ENCODE measurements around the gene CDK5RAP2.
A peak's percentile ranks its signal among the peaks of the same experiment; 100 is the strongest.
"Not testable (repeated sequence)": the region's sequence is repeated elsewhere in the genome, so short reads cannot be mapped to it uniquely, and the experiment has no call there.

The CDK5RAP2 gene

DNA sequence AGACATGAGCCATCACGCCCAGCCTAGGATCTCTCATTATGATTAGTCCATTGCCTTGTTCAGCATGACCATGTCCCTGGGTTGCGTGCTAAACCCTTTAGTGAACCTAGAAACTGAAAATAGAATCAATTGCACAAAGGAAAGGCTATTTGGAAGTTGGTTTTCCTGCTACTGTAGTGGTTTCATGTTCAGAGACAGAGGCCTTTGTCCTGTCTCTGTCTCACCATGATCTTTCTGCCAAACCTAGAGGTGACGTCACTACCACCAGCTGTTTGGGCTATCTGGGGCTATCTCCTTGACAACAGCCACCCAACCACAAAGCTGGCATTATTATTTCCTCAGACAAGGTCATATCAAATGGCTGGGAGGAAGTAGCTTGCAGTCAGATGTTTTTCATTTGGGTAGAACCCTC is 4.0 kb upstream of the CDK5RAP2 start:
- peak; percentile 75 for DNase-seq

DNA sequence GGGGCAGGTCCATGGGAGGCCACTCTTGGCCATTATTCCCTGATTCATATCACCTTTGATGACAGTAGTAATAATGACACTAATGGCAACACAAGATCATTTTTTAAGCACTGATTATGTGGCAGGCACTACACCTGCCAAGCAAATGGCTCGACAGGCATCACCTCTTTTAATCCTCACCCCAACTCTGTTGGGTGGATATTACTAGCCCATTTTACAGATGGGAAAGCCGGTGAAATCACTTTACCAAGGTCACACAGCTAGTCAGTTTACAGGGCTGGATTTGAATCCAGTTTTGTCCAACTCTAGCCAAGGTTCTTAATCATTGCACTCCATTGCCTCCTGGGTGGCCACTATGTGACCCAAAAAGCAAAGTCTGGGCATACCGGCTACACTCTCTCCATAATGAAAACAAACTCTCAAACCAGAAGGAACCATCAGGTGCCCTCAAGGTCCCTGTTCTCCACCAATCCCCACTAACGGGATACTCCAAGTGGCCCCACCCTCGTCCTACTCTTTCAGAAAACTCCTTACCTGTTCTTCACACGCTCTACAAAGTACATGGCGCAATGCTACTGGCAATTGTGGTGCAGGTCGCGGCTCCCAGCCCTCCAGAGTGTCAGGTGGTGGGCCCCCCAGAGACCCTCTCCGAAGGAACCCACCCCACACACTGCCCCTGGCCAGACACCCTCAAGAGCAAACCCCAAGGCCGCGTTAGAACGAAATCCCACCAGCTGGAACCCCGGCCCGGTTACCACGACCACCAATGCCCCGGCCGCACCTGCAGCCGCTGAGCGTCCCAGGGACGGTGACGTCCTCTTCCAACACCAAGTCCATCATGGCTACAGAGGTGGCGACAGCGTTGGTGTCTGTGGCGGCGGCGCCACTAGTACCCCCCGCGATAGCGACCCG is 572 bp downstream of the CDK5RAP2 start:
- DNase-seq: no peak

DNA sequence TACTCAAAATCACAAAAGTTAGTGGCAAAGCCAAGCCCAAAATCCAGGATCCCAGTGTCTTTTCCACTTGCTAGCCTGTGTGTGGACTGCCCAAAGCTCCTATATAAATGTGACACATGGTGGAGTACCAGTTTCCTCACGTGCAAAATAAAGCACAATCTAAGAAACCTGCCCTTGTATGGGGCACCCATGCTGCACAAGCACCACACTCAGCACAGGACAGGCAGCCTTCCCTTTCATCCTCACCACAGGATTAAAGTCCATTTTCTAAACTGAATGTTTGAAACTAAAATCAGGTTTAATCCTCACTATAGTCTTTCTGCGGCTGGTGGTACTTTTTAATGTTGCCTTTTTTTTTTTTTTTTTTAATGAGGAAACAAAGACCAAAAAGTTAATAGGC is 5.5 kb downstream of the CDK5RAP2 start:
- no peak for DNase-seq

DNA sequence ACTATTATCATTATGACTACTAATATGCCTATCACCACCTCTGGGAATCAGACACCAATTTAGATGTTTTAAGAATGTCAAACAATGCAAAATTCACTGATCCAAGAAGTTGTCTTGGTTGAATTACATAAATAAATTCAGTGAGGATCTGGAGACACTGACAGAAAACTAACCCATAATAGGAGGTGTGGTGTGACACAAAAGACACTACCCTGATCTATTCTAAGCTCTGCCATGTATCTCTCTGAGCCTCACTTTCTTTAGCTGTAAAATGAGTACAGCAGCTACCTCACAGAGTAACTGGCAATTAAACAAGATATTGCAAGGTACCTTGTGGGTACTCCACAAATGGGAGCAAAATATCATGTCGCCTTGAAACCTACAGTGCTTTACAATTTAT is 7.5 kb downstream of the CDK5RAP2 start:
- DNase-seq: no peak

DNA sequence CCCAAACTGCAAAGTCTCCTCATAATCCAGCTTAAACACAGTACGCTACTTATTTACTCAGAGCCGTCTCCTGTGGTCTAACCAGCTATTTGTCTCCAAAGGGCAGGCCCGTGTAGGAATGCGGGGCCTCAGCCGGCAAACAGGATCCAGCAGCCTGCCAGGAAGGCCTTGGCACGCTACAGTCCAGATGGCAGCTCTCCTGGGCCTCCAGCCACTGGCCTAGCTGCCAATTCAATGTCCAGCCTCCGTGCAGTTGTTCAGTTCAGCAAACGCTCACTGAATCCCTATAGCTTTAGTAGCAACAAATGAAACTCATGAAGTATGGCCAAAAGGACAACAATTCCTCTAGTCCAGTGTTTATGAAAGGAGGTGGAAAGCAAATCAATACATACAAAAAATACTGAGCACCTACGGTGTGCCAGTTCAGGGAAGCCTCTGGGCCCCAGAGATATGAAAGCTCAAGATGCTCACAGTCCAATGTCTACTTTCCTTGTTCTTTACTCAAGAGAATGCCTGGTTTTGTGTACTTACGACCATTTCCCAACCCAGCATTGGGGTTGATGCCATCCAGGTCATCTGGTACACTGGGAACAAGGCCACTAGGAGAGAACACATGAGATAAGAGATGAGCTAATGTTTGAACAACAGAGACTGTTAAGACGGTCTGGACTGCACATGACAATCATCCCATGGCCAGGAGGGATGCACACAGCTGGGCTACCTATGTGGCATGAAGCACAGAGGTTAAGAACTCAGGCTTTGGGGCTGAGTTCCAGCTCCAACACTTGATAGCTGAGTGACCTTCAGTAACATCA is 8.3 kb downstream of the CDK5RAP2 start:
- DNase-seq: peak; percentile 5

DNA sequence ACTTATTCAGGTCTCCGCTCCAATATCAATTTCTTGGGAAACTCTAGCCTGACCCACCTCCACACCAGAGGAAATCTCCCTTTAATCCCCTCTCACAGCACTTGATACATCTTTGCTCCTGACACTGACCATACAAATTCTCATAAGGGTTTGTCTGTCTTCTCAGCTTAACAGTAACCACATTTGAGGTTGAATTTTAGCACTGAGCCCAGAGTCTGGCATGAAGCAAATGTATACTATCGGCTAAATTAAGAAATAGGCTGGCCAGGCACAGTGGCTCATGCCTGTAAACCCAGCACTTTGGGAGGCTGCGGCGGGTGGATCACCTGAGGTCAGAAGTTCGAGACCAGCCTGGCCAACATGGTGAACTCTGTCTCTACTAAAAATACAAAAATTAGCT is 9.7 kb downstream of the CDK5RAP2 start:
- no peak for DNase-seq

DNA sequence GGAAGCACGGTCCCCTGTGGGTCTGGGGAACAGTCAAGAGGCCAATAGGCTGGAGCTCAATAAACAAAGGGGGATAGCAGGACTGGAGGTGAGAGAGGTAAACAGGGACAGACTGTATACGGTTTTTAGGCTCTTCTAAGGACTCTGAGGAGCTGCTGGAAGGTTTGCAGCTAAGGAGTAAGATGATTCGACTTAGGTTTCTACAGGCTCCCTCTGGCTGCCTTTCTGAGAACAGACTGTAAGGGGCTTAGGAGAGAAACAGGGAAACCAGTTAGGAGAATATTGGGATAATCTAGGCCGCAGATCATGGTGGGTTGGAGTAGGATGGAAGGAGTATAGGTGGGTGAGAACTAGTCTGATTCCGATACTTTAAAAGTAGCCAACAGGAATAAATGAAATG is 10.4 kb downstream of the CDK5RAP2 start:
- no peak for DNase-seq

DNA sequence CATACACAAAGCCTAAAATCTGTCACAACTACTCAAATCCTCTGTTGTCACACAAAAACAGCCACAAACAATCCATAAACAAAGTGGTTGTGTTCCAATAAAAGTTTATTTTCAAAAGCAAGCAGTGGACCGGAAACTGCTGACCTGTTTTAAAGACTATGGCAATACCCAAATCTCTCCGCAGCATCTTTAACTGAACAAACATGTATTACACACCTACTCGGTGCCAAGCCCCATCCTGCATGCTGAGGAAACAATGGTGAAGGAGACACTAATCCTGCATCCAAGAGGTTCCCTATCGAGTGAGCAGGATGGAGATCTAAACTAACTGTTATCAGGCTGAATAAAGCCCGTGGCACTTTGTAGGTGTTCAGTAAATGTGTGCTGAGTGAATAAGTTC is 11.2 kb downstream of the CDK5RAP2 start:
- no peak for DNase-seq

DNA sequence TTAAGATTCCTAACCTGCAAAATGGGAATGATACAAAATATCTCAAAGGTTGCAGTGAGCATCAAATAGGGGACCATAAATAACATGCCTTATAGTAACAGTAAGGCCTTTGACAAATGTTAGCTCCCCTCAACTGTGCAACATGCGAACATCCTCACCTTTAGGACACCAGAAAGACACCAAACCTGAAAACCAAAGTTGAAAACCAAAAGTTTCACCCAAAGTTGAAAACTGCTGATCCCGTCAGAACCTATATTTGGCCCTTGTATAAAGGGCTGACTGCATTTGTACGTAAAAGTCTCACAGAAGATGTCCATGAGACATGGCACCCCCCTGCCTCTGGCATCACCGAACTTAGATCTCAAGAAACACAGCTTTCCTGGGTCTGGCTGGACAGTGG is 12.1 kb downstream of the CDK5RAP2 start:
- DNase-seq: no peak

DNA sequence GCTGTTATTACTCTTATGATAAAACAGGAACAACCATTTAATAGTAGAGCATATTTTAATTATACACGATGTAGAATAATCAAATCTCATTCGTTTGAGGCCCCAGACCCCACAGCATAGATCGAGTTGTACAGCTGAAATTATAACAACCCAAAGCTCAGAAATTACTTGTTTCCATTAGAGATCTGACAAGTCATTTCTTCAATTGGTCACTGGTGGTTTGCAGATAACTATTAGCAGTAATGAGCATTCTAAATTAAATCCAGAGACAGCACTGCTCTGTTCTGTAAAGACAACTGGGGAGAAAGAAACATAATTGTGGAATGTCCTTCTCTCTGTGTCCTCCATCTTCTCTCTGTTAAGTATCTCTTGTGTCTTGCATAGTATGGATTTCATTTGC is 12.9 kb downstream of the CDK5RAP2 start:
- DNase-seq: no peak

DNA sequence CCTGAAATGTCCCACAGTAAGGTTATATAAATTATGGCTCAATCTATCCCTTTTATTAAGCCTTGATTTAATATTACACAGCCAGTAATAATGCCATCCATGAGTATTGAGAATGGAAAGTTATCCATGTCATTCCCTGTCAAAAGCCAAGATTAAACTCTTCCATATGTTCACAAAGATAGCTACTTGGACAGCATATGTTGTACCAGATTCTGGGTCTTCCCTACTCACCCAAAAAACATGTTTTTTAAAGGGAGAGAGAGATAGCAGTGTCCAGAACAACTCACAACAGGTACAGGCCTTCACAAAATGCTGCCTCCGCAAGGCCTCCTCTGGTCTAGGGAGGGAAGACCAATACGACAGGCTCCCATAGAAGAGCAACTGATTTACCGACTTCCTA is 15.4 kb downstream of the CDK5RAP2 start:
- DNase-seq: no peak

DNA sequence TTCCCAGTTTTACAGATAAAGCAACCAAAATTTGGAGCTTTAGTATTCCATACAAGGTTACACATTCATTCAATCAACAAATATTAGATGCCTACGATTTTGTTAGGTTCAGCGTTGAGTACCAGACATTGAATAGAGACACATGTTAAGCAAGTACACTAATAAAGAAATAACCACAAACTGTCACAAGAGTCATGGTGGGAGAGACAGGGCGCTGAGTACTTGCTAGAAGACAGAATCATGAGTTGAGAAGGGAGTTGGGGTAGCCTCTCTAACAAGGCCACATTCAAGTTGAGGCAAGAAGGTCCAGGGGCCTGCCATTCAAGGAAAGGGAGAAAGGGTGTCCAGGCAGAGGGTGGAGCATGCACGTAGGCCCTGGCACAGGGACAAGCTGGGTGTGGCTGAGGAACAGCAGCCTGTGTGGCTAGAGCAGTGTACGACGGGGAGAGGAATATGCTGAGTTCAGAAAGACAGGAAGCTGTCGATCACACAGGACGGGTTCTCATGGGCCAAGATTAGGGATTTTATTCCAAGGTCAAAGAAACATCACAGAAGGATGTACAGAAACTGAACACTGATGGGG is 17.0 kb downstream of the CDK5RAP2 start:
- no peak for DNase-seq

DNA sequence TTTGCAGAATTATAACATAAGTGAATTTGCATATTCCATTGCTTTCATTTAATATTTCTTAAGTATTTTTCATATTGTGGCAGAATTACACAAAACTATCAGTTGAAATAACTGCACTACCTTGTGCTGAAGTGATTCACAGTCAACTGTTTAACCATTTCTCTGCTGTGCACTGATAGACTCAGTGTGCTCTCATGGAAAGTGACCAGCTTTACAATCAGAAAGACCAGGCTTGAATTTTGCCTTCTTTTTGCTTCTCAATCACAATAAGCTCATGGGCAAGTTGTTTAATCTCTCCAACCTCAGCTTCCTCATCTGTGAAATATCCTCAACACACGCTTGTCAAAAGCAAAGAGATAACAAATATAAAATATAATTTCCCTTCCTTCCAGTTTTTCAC is 18.3 kb downstream of the CDK5RAP2 start:
- DNase-seq: no peak

DNA sequence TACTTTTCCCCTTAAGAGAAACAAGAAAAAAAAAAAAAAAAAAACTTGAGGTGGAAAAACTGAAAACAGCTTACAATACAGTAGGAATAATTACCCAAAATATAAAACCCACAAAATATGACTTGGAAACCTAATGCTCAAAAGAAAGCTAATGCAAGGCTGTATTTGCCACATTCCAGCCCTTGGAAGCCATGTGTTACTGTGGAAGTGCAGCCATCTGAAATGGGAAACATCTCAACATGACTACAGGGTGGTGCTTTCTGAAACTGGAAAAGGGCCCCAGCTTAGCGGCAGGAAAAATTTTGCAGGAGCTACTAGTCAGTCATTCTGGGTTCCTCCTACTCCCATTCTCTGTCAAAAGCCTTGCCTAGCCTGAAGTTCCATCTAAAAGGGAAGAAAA is 20.4 kb downstream of the CDK5RAP2 start:
- no peak for DNase-seq

DNA sequence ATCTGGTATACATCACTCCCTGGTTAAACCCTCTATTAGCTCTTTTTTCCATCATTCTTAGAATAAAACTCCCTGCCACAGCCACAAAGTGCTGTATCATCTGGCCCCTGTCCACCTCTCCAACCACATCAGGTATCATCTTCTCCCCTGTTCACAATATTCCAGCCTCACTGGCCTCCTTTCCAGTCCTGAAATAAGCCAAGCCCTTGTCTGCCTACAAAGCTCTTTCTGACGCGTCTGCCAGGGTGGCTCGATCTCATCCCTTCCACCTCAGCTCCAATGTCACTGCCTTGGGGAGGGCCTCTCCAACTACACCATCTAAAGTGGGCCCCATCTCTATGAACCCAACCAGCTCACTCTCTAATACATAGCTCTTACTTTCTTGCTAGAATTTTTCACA is 21.5 kb downstream of the CDK5RAP2 start:
- no peak for DNase-seq

DNA sequence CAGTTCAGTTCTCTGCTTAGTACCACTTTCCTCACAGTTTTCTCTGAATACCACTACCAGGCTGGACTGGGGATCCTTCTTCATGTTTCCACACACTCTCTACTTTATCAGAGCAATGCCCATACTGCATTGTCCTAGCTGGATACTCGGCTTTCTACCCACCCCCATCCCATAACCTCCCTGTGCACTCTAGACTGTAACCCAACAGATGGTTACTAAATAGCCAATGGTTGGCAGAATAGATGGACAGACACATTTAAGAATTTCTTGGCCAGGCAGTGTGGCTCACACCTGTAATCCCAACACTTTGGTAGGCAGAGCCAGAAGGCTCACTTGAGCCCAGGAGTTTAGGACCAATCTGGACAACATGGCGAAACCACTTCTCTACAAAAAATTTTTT is 22.8 kb downstream of the CDK5RAP2 start:
- no peak for DNase-seq

DNA sequence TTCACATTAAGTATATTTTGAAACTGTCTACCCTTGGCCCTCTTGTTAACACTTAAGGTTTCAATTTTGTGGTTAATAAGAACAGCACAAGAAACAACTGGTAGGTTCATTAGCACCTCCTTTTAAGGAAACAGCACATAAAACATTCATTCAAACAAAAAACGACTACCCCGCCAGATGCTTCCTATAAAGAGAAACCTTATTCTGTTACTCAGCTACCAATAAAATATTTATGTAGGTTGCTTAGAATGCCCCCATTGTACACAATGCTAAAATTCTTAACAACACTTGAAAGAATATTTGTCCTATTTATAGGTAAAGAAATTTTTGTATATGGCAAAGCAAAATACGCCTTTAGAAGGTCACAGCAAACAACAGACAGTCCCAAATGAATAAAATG is 23.2 kb downstream of the CDK5RAP2 start:
- no peak for DNase-seq

DNA sequence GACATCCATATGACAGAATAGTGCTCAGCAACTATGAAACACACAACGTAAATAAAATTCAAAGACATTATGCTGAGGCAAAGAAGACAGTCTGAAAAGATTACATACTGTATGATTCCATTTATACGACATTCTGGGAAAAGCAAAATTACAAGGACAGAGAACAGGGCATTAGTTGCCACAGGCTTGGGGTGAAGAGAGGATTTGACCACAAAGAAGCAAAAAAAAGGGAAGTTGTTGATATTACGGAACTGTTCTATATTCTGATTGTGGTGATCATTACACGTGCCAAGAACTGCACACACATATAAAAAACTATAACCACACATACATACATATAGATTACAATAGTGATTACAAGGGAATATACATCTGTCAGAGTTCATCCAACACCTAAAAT is 24.1 kb downstream of the CDK5RAP2 start:
- no peak for DNase-seq

DNA sequence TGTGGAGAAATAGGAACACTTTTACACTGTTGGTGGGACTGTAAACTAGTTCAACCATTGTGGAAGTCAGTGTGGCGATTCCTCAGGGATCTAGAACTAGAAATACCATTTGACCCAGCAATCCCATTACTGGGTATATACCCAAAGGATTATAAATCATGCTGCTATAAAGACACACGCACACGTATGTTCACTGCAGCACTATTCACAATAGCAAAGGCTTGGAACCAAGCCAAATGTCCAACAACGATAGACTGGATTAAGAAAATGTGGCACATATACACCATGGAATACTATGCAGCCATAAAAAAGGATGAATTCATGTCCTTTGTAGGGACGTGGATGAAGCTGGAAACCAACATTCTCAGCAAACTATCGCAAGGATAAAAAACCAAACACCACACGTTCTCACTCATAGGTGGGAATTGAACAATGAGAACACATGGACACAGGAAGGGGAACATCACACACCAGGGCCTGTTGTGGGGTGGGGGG is 27.7 kb downstream of the CDK5RAP2 start:
- DNase-seq: not testable (repeated sequence)

DNA sequence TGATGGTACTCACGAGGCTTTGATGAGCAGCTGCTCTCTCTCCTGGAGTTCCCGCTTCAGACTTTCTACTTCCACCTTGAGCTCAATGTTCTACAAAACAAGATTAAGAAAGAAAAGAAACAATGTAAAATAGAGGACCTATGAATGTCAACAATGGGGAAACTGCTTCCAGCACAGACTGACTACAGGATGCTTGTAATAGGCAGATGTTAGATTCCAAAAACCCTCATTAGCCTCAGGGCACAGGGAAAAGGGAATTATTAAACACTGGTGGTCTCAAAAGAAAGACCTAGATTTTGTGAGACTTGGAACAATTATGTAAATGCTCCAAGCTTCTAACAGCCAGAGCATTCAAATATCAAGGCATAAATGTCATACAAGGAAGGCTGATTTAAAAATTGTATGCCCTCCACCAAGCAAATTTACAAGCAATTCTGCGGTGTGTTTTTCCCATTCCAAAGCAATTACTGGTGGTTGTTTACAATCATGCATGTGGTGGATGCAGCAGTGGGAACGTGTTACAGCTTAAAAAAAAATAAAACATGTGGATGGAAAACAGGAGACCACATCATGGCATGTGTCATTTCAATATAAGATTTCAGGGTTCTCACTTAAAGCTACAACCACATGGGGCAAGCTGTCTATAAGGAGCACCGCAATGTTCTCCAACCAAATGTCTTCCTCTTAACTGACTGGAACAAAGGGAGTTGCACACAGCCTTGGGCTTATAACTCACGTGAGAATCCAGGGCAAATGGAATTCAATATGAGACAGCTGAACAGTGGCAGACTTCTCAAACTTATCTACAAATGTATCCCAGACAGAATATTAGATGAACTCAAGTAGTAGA is 34.0 kb downstream of the CDK5RAP2 start:
- DNase-seq: no peak

DNA sequence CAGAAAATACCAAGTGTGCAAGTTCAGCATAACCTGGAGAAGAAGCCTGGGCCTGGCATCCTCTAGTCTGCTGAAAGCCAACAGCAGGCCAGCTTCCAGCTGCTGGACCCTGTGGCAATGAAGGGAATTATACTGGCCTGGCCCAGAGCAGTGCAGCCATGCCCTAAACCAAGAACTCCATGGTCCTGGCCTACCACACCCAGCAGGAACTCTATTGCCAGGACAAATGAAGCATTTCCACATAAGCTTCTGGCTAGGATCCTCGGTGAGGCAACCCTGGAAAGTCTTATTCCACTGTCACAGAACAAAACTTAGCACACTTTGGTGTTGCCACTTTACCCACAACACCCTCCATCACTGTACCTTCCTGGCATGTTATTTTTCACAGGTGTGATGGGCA is 35.5 kb downstream of the CDK5RAP2 start:
- no peak for DNase-seq

DNA sequence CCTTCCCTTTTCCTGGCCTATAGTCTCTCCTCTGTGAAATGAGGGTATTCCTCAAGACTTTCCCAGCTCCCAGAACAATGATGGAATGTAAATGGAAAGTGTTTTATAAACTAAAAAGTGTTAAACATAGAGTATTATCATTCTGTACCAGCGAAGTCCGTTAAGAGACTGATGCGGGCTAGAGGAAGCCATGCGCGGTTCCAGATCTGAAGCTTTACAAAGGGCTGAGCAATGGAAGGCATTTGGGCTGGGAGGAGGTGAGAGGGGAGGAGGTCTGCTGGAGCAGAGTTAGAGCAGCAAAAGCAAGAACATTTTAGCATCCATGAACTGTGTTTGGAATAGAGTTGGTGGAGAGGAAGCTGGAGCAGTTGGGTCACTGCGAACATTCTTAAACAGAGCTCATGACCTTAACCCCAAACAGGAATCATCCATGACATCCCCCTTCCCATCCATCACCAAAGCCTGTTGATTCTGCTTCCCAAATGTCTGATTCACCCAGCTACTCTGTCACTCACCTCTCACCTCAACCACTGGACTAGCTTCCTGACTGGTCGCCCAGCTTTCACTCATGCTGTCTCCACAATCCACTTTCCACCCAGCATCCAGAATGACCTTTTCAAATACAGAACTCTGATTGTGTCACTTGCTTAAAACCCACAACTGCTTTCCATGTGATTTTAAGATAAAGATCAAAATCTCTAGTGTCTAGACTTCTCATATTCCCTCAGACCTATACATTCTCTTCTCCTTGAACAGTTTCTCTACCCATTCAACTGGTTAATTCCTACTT is 37.1 kb downstream of the CDK5RAP2 start:
- no peak for DNase-seq

Measured in fibroblast of skin of right quadriceps (primary cell).